IMR-90 (cell line): Measurements from ENCODE around the gene HS6ST3. TPM values are rescaled to one million over a fixed set of nuclear protein-coding genes. Genes with fewer than 3 reads are reported as not detected.

Experiments
- ATAC-seq: fragments of 200-7000 bp; cut with Tn5 transposase; 2 replicates; pipeline ENCODE4 v1.9.1; 2020; ENCODE audit warnings: low read depth, mild to moderate bottlenecking, moderate library complexity
- BruUV-seq: library from RNA; stranded (reverse); fragments of 400-500 nt; replicated peaks from 2 replicates; lab custom pipeline; 2021; lab: Mats Ljungman, UMichigan
- CTCF ChIA-PET: fragments of 300-600 bp; formaldehyde crosslinking; extraction: SDS; loops from one replicate; lab custom pipeline; 2021; ENCODE audit warnings: antibody characterized with exemption; lab: Yijun Ruan, JAX
- POLR2A ChIA-PET: fragments of 300-600 bp; sonication (Branson Sonifier 250); formaldehyde crosslinking; loops from one replicate; lab custom pipeline; 2022; ENCODE audit warnings: antibody characterized with exemption; ENCODE audit not compliant: unreplicated experiment; lab: Charles Lee
- DNase-seq: peaks from one replicate; pipeline ENCODE4 v3.0.0; 2013
- H2AFZ ChIP-seq: replicated peaks from 2 replicates; pipeline ENCODE3; 2013; ENCODE audit warnings: low read length, mild to moderate bottlenecking; ENCODE audit not compliant: poor library complexity
- H2AK5ac ChIP-seq: 2 replicates; pipeline ENCODE4 v1.6.1; 2013; ENCODE audit warnings: low read depth, low read length, inconsistent platforms
- H2AK9ac ChIP-seq: replicated peaks from 2 replicates; pipeline ENCODE3; 2013; ENCODE audit warnings: mild to moderate bottlenecking, low read depth, low read length, moderate library complexity; ENCODE audit not compliant: poor library complexity
- H2BK120ac ChIP-seq: 2 replicates; pipeline ENCODE4 v1.6.1; 2013; ENCODE audit warnings: low read depth, low read length, inconsistent platforms
- H2BK15ac ChIP-seq: 3 replicates; pipeline ENCODE4 v1.6.1; 2013; ENCODE audit warnings: low read depth, low read length, inconsistent platforms
- H2BK20ac ChIP-seq: 2 replicates; pipeline ENCODE4 v1.6.1; 2013; ENCODE audit warnings: low read depth, mild to moderate bottlenecking, inconsistent platforms, low read length, moderate library complexity
- H2BK5ac ChIP-seq: 2 replicates; pipeline ENCODE4 v1.6.1; 2013; ENCODE audit warnings: mild to moderate bottlenecking, low read depth, low read length, inconsistent platforms; ENCODE audit not compliant: poor library complexity, severe bottlenecking
- H3K14ac ChIP-seq: replicated peaks from 2 replicates; pipeline ENCODE4 v1.6.1; 2013; ENCODE audit warnings: low read depth, low read length, inconsistent platforms
- H3K18ac ChIP-seq: 2 replicates; pipeline ENCODE4 v1.6.1; 2013; ENCODE audit warnings: low read depth, low read length, control low read depth
- H3K23ac ChIP-seq: 2 replicates; pipeline ENCODE4 v1.6.1; 2013; ENCODE audit warnings: low read depth, low read length, inconsistent platforms
- H3K27ac ChIP-seq: 2 replicates; pipeline ENCODE4 v1.5.1; 2013; ENCODE audit warnings: mild to moderate bottlenecking, control low read depth, low read length; ENCODE audit not compliant: insufficient read depth
- H3K27me3 ChIP-seq: 2 replicates; pipeline ENCODE4 v1.6.1; 2013; ENCODE audit warnings: low read length; ENCODE audit not compliant: control insufficient read depth, insufficient read depth
- H3K36me3 ChIP-seq: 2 replicates; pipeline ENCODE4 v1.6.1; 2013; ENCODE audit warnings: low read length, mixed read lengths; ENCODE audit not compliant: control insufficient read depth, insufficient read depth
- H3K4ac ChIP-seq: 2 replicates; pipeline ENCODE4 v1.6.1; 2013; ENCODE audit warnings: low read depth, low read length, inconsistent platforms
- H3K4me1 ChIP-seq: 2 replicates; pipeline ENCODE4 v1.6.1; 2013; ENCODE audit warnings: low read length, mixed read lengths; ENCODE audit not compliant: control insufficient read depth, insufficient read depth
- H3K4me2 ChIP-seq: 2 replicates; pipeline ENCODE4 v1.6.1; 2013; ENCODE audit warnings: low read depth, mild to moderate bottlenecking, control low read depth, low read length, moderate library complexity
- H3K4me3 ChIP-seq: 2 replicates; pipeline ENCODE4 v1.5.1; 2013; ENCODE audit warnings: low read depth, mild to moderate bottlenecking, control low read depth, low read length, moderate library complexity; ENCODE audit not compliant: insufficient read depth
- H3K56ac ChIP-seq: 2 replicates; pipeline ENCODE4 v1.6.1; 2013; ENCODE audit warnings: low read length, inconsistent platforms; ENCODE audit not compliant: insufficient read depth; ENCODE audit errors: extremely low read depth
- H3K79me1 ChIP-seq, 2 experiments: 2 replicates each; pipeline ENCODE4 v1.6.1; 2013; ENCODE audit warnings: low read length in 2 of 2, inconsistent platforms in 1 of 2, low read depth in 1 of 2
- H3K9ac ChIP-seq: 2 replicates; pipeline ENCODE4 v1.6.1; 2013; ENCODE audit warnings: low read depth, low read length, control low read depth
- H3K9me1 ChIP-seq: 2 replicates; pipeline ENCODE4 v1.6.1; 2013; ENCODE audit warnings: low read length, inconsistent platforms; ENCODE audit not compliant: insufficient read depth
- H3K9me3 ChIP-seq: 2 replicates; pipeline ENCODE4 v1.6.1; 2013; ENCODE audit warnings: low read length; ENCODE audit not compliant: control insufficient read depth, insufficient read depth
- H4K20me1 ChIP-seq: 2 replicates; pipeline ENCODE4 v1.6.1; 2013; ENCODE audit warnings: low read length, inconsistent platforms; ENCODE audit not compliant: insufficient read depth
- H4K5ac ChIP-seq: 2 replicates; pipeline ENCODE4 v1.6.1; 2013; ENCODE audit warnings: mild to moderate bottlenecking, low read depth, low read length, control low read depth
- H4K8ac ChIP-seq, 2 experiments: 2 replicates each; pipeline ENCODE4 v1.6.1; 2013; ENCODE audit warnings: low read depth in 2 of 2, low read length in 2 of 2, control low read depth in 1 of 2, inconsistent platforms in 1 of 2
- H4K91ac ChIP-seq: 2 replicates; pipeline ENCODE4 v1.6.1; 2013; ENCODE audit warnings: low read depth, low read length, inconsistent platforms; ENCODE audit not compliant: insufficient read depth
- CEBPB ChIP-seq: IDR thresholded peaks from 2 replicates; pipeline ENCODE4 v1.6.1; 2012; ENCODE audit warnings: low read depth, low read length, improper control_type of control experiment
- MXI1 ChIP-seq: IDR thresholded peaks from 2 replicates; pipeline ENCODE4 v1.6.1; 2012; ENCODE audit warnings: low read depth, mild to moderate bottlenecking, low read length, moderate library complexity, borderline replicate concordance
- WGBS, 2 experiments: methylation state at CpG; one replicate each; pipeline versions ENCODE4 v1.1.5 to v1.1.7; 2013; ENCODE audit warnings: missing lambda C conversion rate in 2 of 2; ENCODE audit not compliant: insufficient read length in 1 of 2; ENCODE audit errors: extremely low coverage in 2 of 2; 5-methylcytosine and 5-hydroxymethylcytosine counted together
- dilution Hi-C: fragments of 300-500 bp; cut with HindIII; formaldehyde crosslinking; loops from one replicate; pipeline ENCODE4 v1.14.3; 2018; ENCODE audit warnings: low sequenced_read_pairs; ENCODE audit not compliant: unreplicated experiment
- in situ Hi-C: fragments of 300-500 bp; cut with MboI; formaldehyde crosslinking; loops from 3 replicates; pipeline ENCODE4 v1.14.3; 2019; ENCODE audit warnings: low sequenced_read_pairs, inconsistent platforms, mixed read lengths
- intact Hi-C: fragments of 100-400 bp; cut with micrococcal nuclease; formaldehyde crosslinking; loops from 2 replicates; pipeline ENCODE4 v1.10.0; 2022
- polyA plus RNA-seq, 3 experiments: library from polyadenylated mRNA; depleted of rRNA; stranded (reverse); fragments of >200 nt; gene quantifications; 2 replicates each; pipeline ENCODE4 v1.2.3, GENCODE V29; 2012; ENCODE audit warnings: low replicate concordance in 1 of 3
- total RNA-seq: library from RNA; depleted of rRNA; stranded (reverse); fragments of >200 nt; gene quantifications from 2 replicates; pipeline ENCODE4 v1.2.3, GENCODE V29; 2012

The HS6ST3 gene
- total and polyA plus RNA-seq, 2 of the 4 experiments (the other 2 are of a cell fraction) = not detected

DNA sequence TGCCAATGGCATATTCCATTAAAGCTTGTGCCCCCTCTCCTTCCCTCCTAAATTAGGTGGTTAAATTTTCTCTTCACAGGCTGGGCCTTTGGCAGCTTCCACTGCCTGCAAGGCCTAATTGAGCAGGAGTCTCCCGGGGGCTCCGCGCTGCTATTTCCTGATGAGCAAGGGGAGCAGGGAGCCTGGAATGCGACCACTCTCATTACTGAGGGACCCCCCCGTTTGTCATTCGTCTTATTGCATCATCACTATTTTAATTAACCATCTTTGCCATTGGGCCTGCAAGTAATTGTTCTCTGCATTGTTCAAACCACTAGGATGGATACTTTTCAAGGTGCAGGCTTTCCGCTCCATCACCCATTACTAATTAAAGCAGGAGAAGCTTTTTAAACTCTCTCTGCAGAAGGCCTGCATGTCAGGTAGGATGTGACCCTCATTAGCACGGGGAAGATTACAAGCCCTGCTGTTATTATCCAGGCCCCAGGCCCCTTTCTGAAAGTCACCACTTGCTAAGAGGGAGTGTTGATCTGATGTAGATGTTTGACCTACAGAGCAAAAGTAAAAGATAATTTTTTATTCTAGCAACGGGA is 762.0 kb downstream of the HS6ST3 start:
- Histone ChIP-seq H3K9me3 (no peaks in the 10 kb centered on the region), H4K5ac (no peak overlapping the region), H3K18ac (no peak overlapping the region), H2AK9ac (no peak overlapping the region), H3K56ac (no peak overlapping the region), H3K23ac (no peak overlapping the region), H3K79me1 (no peaks in the 10 kb centered on the region), H3K4me1 (no peaks in the 10 kb centered on the region), H2AFZ (no peak overlapping the region), H2BK5ac (no peak overlapping the region), H3K9me1 (no peaks in the 10 kb centered on the region), H3K9ac (no peak overlapping the region), H4K8ac (no peak overlapping the region), H2AK5ac (no peak overlapping the region), H4K91ac (no peak overlapping the region), H4K20me1 (no peaks in the 10 kb centered on the region), H2BK20ac (no peak overlapping the region), H3K27me3 (no peaks in the 10 kb centered on the region), H3K4me2 (no peak overlapping the region), H2BK15ac (no peak overlapping the region), H3K14ac (no peak overlapping the region), H3K36me3 (no peaks in the 10 kb centered on the region), H3K4me3 (no peak overlapping the region), H3K27ac (no peak overlapping the region), H3K4ac (no peak overlapping the region), H2BK120ac (no peak overlapping the region)
- ATAC-seq (no peak), DNase-seq (no peak)
- intact Hi-C loops = no loop called here
- in situ Hi-C loops = no loop called here
- BruUV-seq = no TSS peak
- TF ChIP-seq MXI1 (no peak), CEBPB (peak; percentile 51)
- dilution Hi-C loops = no loop called here
- 40% methylated on average over 1 of the region's 9 CpGs; no CpG with 5 or more reads in 1 of the 2 experiments for WGBS, 2 experiments
- CTCF ChIA-PET = no interaction called here
- POLR2A ChIA-PET = no interaction called here
